ENCODE measurements around the gene WTAP. TPM values are rescaled to one million over a fixed set of nuclear protein-coding genes. Genes with fewer than 3 reads are reported as not detected.
A peak's percentile ranks its signal among the peaks of the same experiment; 100 is the strongest.
"Not testable (repeated sequence)": the region's sequence is repeated elsewhere in the genome, so short reads cannot be mapped to it uniquely, and the experiment has no call there.

WTAP gene
- total RNA-seq, 1 donor from 2014 or later: 46.4 TPM

GRCh38 chr6:159789377-159790148 lies 62.3 kb downstream of the WTAP start, which contains the start of gene TCP1:
Gene TCP1, minus strand, starts transcription at chr6:159789602. Its CDS starts 134 bp downstream, at chr6:159789468.
- ATAC-seq (peak; percentile 93), DNase-seq (peak; percentile 99)
- intact Hi-C loops (cut with micrococcal nuclease): loop anchor here (10.0 kb wide), 2 partner anchors 95 to 255 kb away; partner anchors contain the start of gene SOD2

GRCh38 chr6:159790149-159790955 lies 63.0 kb downstream of the WTAP start, which contains the start of gene MRPL18:
Gene MRPL18, plus strand, starts transcription at chr6:159790467. Its CDS starts 121 bp downstream, at chr6:159790588.
- intact Hi-C loops (cut with micrococcal nuclease): no loop called here
- peak; percentile 93 for ATAC-seq

GRCh38 chr6:159790956-159791598 lies 63.8 kb downstream of the WTAP start:
- intact Hi-C loops (cut with micrococcal nuclease): no loop called here
- DNase-seq (no peak), ATAC-seq (no peak)

More at GRCh38 chr6:159790149-159790955, 63.0 kb downstream of the WTAP start, which contains the start of gene MRPL18:
- DNase-seq: peak; percentile 94

GRCh38 chr6:159794976-159795375 lies 67.7 kb downstream of the WTAP start:
- DNase-seq; intact Hi-C loops (cut with micrococcal nuclease); ATAC-seq: not testable (repeated sequence)

- ATAC-seq: no peak
- no peak for DNase-seq
- intact Hi-C loops (cut with micrococcal nuclease): no loop called here
Measured at GRCh38 chr6:159797554-159797953, 70.2 kb downstream of the WTAP start.

GRCh38 chr6:159800141-159800865 lies 73.0 kb downstream of the WTAP start, which contains the start of gene PNLDC1:
Gene PNLDC1, plus strand, starts transcription at chr6:159800276. Its CDS starts 32 bp downstream, at chr6:159800308.
- DNase-seq: no peak
- intact Hi-C loops (cut with micrococcal nuclease): no loop called here
- ATAC-seq: no peak

- ATAC-seq: no peak
- intact Hi-C loops (cut with micrococcal nuclease): no loop called here
- no peak for DNase-seq
Measured at GRCh38 chr6:159801935-159802334, 74.6 kb downstream of the WTAP start.

GRCh38 chr6:159804504-159804903 lies 77.2 kb downstream of the WTAP start:
- DNase-seq (no peak), ATAC-seq (no peak)
- intact Hi-C loops (cut with micrococcal nuclease): no loop called here

- intact Hi-C loops (cut with micrococcal nuclease): no loop called here
- ATAC-seq: no peak
Measured at GRCh38 chr6:159805440-159806020, 78.2 kb downstream of the WTAP start.

More at GRCh38 chr6:159805440-159806020, 78.2 kb downstream of the WTAP start:
- DNase-seq: no peak

Other genes starting within 250 kb of the WTAP start
- 1,053 TPM for gene SOD2, start 34.3 kb upstream of the WTAP start, total RNA-seq
- 4.0 TPM for gene ACAT2, start 34.5 kb downstream of the WTAP start, total RNA-seq
- 164 TPM for gene TCP1, start 62.1 kb downstream of the WTAP start, total RNA-seq
- 70.8 TPM for gene MRPL18, start 63.0 kb downstream of the WTAP start, total RNA-seq
- gene PNLDC1, start 72.8 kb downstream of the WTAP start, total RNA-seq: 0.17 TPM
- gene MAS1, start 163.5 kb downstream of the WTAP start, total RNA-seq: not detected
- 68.4 TPM for gene IGF2R, start 241.6 kb downstream of the WTAP start, total RNA-seq